GM23338 (cell line): ENCODE data around the gene SLC35A2. TPM values are rescaled to one million over a fixed set of nuclear protein-coding genes. Genes with fewer than 3 reads are reported as not detected.

Experiments used
- ATAC-seq: fragments of 200-7000 bp; cut with Tn5 transposase; 3 replicates; pipeline ENCODE4 v1.9.1; 2020
- DNase-seq: peaks from one replicate; pipeline ENCODE4 v3.0.0-alpha.2; 2015; ENCODE audit warnings: low spot score
- H2AFZ ChIP-seq: fragments of 200-600 bp; sonication (generic); 2 replicates; pipeline ENCODE4 v1.8.0; 2016; ENCODE audit warnings: antibody characterized with exemption, mild to moderate bottlenecking, moderate library complexity
- H3F3A ChIP-seq: fragments of 200-600 bp; sonication (generic); replicated peaks from 2 replicates; pipeline ENCODE4 v1.8.0; 2017; ENCODE audit warnings: antibody characterized with exemption, mixed run types, low read depth
- H3K27ac ChIP-seq: fragments of 200-600 bp; sonication (generic); 2 replicates; pipeline ENCODE4 v1.6.1; 2016; ENCODE audit warnings: low read depth
- H3K27me3 ChIP-seq: fragments of 200-600 bp; sonication (generic); 2 replicates; pipeline ENCODE4 v1.8.0; 2016; ENCODE audit warnings: mild to moderate bottlenecking, mixed run types, moderate library complexity; ENCODE audit not compliant: insufficient read depth
- H3K36me3 ChIP-seq: fragments of 200-600 bp; sonication (generic); 2 replicates; pipeline ENCODE4 v1.8.0; 2016; ENCODE audit warnings: mild to moderate bottlenecking; ENCODE audit not compliant: insufficient read depth
- H3K4me1 ChIP-seq: fragments of 200-600 bp; sonication (generic); 2 replicates; pipeline ENCODE4 v1.8.0; 2016; ENCODE audit warnings: mild to moderate bottlenecking, moderate library complexity; ENCODE audit not compliant: insufficient read depth
- H3K4me2 ChIP-seq: fragments of 200-600 bp; sonication (generic); 2 replicates; pipeline ENCODE4 v1.7.1; 2017; ENCODE audit warnings: mixed run types
- H3K4me3 ChIP-seq: fragments of 200-600 bp; sonication (generic); 2 replicates; pipeline ENCODE4 v1.6.1; 2016; ENCODE audit warnings: mixed run types
- H3K79me2 ChIP-seq: fragments of 200-600 bp; sonication (generic); replicated peaks from 2 replicates; pipeline ENCODE4 v1.8.0; 2017; ENCODE audit warnings: mild to moderate bottlenecking; ENCODE audit not compliant: insufficient read depth
- H3K9me2 ChIP-seq: fragments of 200-600 bp; sonication (generic); 2 replicates; pipeline ENCODE4 v1.8.0; 2017; ENCODE audit not compliant: insufficient read depth
- H4K20me1 ChIP-seq: fragments of 200-600 bp; sonication (generic); replicated peaks from 2 replicates; pipeline ENCODE4 v1.8.0; 2017; ENCODE audit warnings: mild to moderate bottlenecking; ENCODE audit not compliant: insufficient read depth
- H3K27ac Mint-ChIP-seq: 2 replicates; pipeline ENCODE4 v1.8.0; 2020; ENCODE audit warnings: inconsistent platforms, mild to moderate bottlenecking, moderate library complexity, mixed read lengths
- H3K27me3 Mint-ChIP-seq: 3 replicates; pipeline ENCODE4 v1.8.0; 2022; ENCODE audit warnings: low read depth, mild to moderate bottlenecking, moderate library complexity, mixed read lengths, inconsistent platforms; ENCODE audit not compliant: insufficient read depth, poor library complexity
- H3K36me3 Mint-ChIP-seq: 3 replicates; pipeline ENCODE4 v1.8.0; 2021; ENCODE audit warnings: low read depth, mild to moderate bottlenecking, inconsistent platforms, moderate library complexity, mixed read lengths
- H3K4me1 Mint-ChIP-seq: 3 replicates; pipeline ENCODE4 v1.8.0; 2020; ENCODE audit warnings: mild to moderate bottlenecking, inconsistent platforms, mixed read lengths
- H3K4me3 Mint-ChIP-seq: 3 replicates; pipeline ENCODE4 v1.8.0; 2021; ENCODE audit warnings: moderate library complexity, mild to moderate bottlenecking, inconsistent platforms, mixed read lengths
- H3K9me3 Mint-ChIP-seq: 3 replicates; pipeline ENCODE4 v1.8.0; 2020; ENCODE audit warnings: moderate library complexity, mild to moderate bottlenecking, inconsistent platforms, mixed read lengths
- CREB1 ChIP-seq: fragments of 250-450 bp; sonication (Bioruptor Pico); IDR thresholded peaks from 2 replicates; pipeline ENCODE4 v1.5.0; 2020; ENCODE audit warnings: low read depth, mild to moderate bottlenecking, moderate library complexity
- EZH2phosphoT487 ChIP-seq: fragments of 200-600 bp; sonication (generic); IDR thresholded peaks from one replicate; pipeline ENCODE4 v1.8.1; 2018; ENCODE audit warnings: antibody characterized with exemption; ENCODE audit not compliant: unreplicated experiment
- JUNB ChIP-seq: IDR thresholded peaks from one replicate; pipeline ENCODE4 v1.6.1; 2016; ENCODE audit warnings: antibody characterized with exemption; ENCODE audit not compliant: unreplicated experiment
- POLR2AphosphoS5 ChIP-seq: IDR thresholded peaks from 2 replicates; pipeline ENCODE4 v1.6.1; 2016; ENCODE audit warnings: antibody characterized with exemption, low read depth
- polyA plus RNA-seq: library from polyadenylated mRNA; unstranded; fragments of >200 nt; fragmentation: Nextera tagmentation; extraction: Ambion mirVana; gene quantifications from 2 replicates; pipeline ENCODE4 v1.2.1, GENCODE V29; 2016
- total RNA-seq: library from RNA; depleted of rRNA; stranded (reverse); fragments of >200 nt; shearing (Covaris generic); gene quantifications from 2 replicates; pipeline ENCODE4 v1.2.3, GENCODE V29; 2014
- TF ChIP-seq, protein P1 (sequence below), 2 experiments: fragments of 200-600 bp in 1 of 2; sonication (generic) in 1 of 2; conservative IDR thresholded peaks; 2 replicates each; pipeline versions ENCODE4 v1.5.1 to v1.6.1; 2016 to 2017; ENCODE audit warnings: antibody characterized with exemption in 2 of 2, low read depth in 2 of 2, mild to moderate bottlenecking in 2 of 2, moderate library complexity in 1 of 2
- TF ChIP-seq, protein P2 (sequence below): fragments of 250-450 bp; sonication (Bioruptor Pico); IDR thresholded peaks from 2 replicates; pipeline ENCODE4 v1.5.0; 2020; ENCODE audit warnings: mild to moderate bottlenecking, moderate library complexity

Gene SLC35A2
- total and polyA plus RNA-seq, 2 experiments from 2014 or later: 13.0 to 16.4 TPM

DNA sequence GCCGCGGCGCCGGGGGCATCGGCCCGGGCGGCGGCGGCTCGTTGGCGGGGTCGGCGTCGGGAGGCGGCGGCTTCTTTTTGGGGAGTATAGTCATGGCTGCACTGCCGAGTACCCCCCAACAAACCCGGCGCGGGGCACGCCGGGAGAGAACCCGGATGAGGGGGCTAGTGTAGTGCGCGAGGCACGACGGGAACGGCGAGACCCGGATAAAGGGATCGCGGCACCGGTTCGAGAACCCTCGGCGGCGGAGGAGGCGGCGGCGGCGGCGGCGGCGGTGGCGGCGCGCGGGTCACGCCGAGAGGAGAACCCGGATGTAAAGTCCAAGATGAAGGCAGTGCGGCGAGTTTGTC is 46.0 kb upstream of the SLC35A2 start, which contains the start of gene OTUD5:
Gene OTUD5 (minus strand): TSS at position 131 of the 350 bp plus-strand sequence. CDS start 37 bp downstream, at position 94.
- DNase-seq (peak; percentile 70), ATAC-seq (peak; percentile 51)
- H3K79me2 ChIP-seq: peaks cover 45% of the 10 kb centered on the region
- no peaks in the 10 kb centered on the region for H3K9me2 ChIP-seq
- Mint-ChIP-seq H3K36me3 (peaks cover 14% of the 10 kb centered on the region; the same call in 2 of the 3 replicates), H3K4me1 (peaks cover 11% of the 10 kb centered on the region; the same call in 2 of the 3 replicates), H3K4me3 (peak within 1 kb of the TSS; percentile 99), H3K27ac (peak within 1 kb of the TSS; percentile 100), H3K27me3 (peaks cover 14% of the 10 kb centered on the region), H3K9me3 (no peaks in the 10 kb centered on the region)
- H3K27me3 ChIP-seq: no peaks in the 10 kb centered on the region
- no peaks in the 10 kb centered on the region; the same call in none of the 2 replicates for H4K20me1 ChIP-seq
- peak within 1 kb of the TSS; percentile 97 for H3K27ac ChIP-seq
- H3K4me2 ChIP-seq: peak within 1 kb of the TSS; percentile 77
- no peaks in the 10 kb centered on the region for H3F3A ChIP-seq
- H3K4me1 ChIP-seq: no peaks in the 10 kb centered on the region
- no peak for TF ChIP-seq CREB1
- TF ChIP-seq POLR2AphosphoS5: 0 out of 2 replicates have a peak, but pooled peaks have one; percentile 12
- no peak for TF ChIP-seq EZH2phosphoT487
- no peak for TF ChIP-seq JUNB
- H3K36me3 ChIP-seq: no peaks in the 10 kb centered on the region
- no peak within 1 kb of the TSS for H2AFZ ChIP-seq
- peak within 1 kb of the TSS; percentile 78 for H3K4me3 ChIP-seq

DNA sequence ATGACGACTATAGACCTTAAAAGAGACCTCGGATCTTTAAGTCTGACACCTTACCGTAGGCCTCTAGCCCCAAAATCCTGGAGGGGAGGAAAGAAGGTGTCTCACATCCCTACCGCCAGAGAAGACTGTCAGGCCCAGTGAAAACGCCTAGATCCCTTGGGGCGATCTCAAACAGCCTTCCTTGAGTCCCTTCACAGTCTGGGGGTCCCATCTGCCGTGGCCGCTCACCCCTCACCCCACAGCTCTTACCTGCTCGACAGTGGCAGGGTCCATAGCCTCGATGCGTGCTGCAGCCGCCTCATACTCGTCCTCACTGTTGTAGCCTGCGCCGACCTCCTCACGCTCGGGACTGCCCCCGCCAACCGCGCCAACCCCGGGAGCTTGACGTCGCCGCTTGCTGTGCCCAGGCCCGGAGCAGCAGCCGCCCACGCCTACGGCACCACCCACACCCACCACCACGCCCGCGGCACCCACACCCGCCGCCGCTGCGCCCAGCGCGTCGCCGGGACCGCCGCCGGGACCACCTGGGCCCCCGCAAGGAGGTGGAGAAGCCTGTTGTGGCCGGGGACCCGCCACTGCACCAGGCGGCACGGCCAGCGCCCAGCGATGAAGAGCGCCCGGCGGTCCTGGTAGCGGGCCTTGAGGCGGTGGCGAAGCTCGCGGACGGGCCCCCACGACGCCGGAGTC is 45.4 kb upstream of the SLC35A2 start:
- H3K27ac ChIP-seq: no peak overlapping the region
- H3K27me3 ChIP-seq: no peaks in the 10 kb centered on the region
- H3K4me3 ChIP-seq: peak overlapping the region; percentile 78
- no peaks in the 10 kb centered on the region for H3K36me3 ChIP-seq
- ATAC-seq (no peak), DNase-seq (no peak)
- H3K27ac Mint-ChIP-seq: peak overlapping the region; percentile 84
- H3K9me2 ChIP-seq: no peaks in the 10 kb centered on the region
- H4K20me1 ChIP-seq: no peaks in the 10 kb centered on the region; the same call in none of the 2 replicates
- no peak overlapping the region for H2AFZ ChIP-seq
- TF ChIP-seq, protein P1, sequence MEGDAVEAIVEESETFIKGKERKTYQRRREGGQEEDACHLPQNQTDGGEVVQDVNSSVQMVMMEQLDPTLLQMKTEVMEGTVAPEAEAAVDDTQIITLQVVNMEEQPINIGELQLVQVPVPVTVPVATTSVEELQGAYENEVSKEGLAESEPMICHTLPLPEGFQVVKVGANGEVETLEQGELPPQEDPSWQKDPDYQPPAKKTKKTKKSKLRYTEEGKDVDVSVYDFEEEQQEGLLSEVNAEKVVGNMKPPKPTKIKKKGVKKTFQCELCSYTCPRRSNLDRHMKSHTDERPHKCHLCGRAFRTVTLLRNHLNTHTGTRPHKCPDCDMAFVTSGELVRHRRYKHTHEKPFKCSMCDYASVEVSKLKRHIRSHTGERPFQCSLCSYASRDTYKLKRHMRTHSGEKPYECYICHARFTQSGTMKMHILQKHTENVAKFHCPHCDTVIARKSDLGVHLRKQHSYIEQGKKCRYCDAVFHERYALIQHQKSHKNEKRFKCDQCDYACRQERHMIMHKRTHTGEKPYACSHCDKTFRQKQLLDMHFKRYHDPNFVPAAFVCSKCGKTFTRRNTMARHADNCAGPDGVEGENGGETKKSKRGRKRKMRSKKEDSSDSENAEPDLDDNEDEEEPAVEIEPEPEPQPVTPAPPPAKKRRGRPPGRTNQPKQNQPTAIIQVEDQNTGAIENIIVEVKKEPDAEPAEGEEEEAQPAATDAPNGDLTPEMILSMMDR (conservative IDR thresholded peaks at IDR 0.05; ENCODE audit: low read depth in 2 of 2): no peak
- TF ChIP-seq, protein P2, sequence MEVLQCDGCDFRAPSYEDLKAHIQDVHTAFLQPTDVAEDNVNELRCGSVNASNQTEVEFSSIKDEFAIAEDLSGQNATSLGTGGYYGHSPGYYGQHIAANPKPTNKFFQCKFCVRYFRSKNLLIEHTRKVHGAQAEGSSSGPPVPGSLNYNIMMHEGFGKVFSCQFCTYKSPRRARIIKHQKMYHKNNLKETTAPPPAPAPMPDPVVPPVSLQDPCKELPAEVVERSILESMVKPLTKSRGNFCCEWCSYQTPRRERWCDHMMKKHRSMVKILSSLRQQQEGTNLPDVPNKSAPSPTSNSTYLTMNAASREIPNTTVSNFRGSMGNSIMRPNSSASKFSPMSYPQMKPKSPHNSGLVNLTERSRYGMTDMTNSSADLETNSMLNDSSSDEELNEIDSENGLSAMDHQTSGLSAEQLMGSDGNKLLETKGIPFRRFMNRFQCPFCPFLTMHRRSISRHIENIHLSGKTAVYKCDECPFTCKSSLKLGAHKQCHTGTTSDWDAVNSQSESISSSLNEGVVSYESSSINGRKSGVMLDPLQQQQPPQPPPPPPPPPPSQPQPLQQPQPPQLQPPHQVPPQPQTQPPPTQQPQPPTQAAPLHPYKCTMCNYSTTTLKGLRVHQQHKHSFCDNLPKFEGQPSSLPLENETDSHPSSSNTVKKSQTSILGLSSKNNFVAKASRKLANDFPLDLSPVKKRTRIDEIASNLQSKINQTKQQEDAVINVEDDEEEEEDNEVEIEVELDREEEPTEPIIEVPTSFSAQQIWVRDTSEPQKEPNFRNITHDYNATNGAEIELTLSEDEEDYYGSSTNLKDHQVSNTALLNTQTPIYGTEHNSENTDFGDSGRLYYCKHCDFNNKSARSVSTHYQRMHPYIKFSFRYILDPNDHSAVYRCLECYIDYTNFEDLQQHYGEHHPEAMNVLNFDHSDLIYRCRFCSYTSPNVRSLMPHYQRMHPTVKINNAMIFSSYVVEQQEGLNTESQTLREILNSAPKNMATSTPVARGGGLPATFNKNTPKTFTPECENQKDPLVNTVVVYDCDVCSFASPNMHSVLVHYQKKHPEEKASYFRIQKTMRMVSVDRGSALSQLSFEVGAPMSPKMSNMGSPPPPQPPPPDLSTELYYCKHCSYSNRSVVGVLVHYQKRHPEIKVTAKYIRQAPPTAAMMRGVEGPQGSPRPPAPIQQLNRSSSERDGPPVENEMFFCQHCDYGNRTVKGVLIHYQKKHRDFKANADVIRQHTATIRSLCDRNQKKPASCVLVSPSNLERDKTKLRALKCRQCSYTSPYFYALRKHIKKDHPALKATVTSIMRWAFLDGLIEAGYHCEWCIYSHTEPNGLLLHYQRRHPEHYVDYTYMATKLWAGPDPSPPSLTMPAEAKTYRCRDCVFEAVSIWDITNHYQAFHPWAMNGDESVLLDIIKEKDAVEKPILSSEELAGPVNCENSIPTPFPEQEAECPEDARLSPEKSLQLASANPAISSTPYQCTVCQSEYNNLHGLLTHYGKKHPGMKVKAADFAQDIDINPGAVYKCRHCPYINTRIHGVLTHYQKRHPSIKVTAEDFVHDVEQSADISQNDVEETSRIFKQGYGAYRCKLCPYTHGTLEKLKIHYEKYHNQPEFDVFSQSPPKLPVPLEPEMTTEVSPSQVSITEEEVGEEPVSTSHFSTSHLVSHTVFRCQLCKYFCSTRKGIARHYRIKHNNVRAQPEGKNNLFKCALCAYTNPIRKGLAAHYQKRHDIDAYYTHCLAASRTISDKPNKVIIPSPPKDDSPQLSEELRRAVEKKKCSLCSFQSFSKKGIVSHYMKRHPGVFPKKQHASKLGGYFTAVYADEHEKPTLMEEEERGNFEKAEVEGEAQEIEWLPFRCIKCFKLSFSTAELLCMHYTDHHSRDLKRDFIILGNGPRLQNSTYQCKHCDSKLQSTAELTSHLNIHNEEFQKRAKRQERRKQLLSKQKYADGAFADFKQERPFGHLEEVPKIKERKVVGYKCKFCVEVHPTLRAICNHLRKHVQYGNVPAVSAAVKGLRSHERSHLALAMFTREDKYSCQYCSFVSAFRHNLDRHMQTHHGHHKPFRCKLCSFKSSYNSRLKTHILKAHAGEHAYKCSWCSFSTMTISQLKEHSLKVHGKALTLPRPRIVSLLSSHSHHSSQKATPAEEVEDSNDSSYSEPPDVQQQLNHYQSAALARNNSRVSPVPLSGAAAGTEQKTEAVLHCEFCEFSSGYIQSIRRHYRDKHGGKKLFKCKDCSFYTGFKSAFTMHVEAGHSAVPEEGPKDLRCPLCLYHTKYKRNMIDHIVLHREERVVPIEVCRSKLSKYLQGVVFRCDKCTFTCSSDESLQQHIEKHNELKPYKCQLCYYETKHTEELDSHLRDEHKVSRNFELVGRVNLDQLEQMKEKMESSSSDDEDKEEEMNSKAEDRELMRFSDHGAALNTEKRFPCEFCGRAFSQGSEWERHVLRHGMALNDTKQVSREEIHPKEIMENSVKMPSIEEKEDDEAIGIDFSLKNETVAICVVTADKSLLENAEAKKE: no peak
- H3K79me2 ChIP-seq: peaks cover 51% of the 10 kb centered on the region
- peaks cover 10% of the 10 kb centered on the region; the same call in 2 of the 3 replicates for H3K4me1 Mint-ChIP-seq
- no peaks in the 10 kb centered on the region for H3K4me1 ChIP-seq
- H3F3A ChIP-seq: no peaks in the 10 kb centered on the region
- H3K4me2 ChIP-seq: peak overlapping the region; percentile 77
- H3K36me3 Mint-ChIP-seq: peaks cover 14% of the 10 kb centered on the region; the same call in 2 of the 3 replicates
- H3K9me3 Mint-ChIP-seq: no peaks in the 10 kb centered on the region
- peak overlapping the region; percentile 84 for H3K4me3 Mint-ChIP-seq
- H3K27me3 Mint-ChIP-seq: peaks cover 14% of the 10 kb centered on the region
